ENCODE results near the gene GLCE. TPM values are rescaled to one million over a fixed set of nuclear protein-coding genes. Genes with fewer than 3 reads are reported as not detected.

The GLCE gene
- total RNA-seq, 1 experiment from 2014 or later, result 10.2 TPM

- no peaks in the 10 kb centered on the region for H3K27me3 Mint-ChIP-seq (ENCODE audit: insufficient read depth, unreplicated experiment)
- H3K27me3 ChIP-seq (replicated peaks; ENCODE audit: control insufficient read depth, insufficient read depth, low read length), result no peaks in the 10 kb centered on the region
- H3K4me1 ChIP-seq, result peaks cover 11% of the 10 kb centered on the region; the same call in 1 of the 2 replicates
- TF ChIP-seq, protein P1, sequence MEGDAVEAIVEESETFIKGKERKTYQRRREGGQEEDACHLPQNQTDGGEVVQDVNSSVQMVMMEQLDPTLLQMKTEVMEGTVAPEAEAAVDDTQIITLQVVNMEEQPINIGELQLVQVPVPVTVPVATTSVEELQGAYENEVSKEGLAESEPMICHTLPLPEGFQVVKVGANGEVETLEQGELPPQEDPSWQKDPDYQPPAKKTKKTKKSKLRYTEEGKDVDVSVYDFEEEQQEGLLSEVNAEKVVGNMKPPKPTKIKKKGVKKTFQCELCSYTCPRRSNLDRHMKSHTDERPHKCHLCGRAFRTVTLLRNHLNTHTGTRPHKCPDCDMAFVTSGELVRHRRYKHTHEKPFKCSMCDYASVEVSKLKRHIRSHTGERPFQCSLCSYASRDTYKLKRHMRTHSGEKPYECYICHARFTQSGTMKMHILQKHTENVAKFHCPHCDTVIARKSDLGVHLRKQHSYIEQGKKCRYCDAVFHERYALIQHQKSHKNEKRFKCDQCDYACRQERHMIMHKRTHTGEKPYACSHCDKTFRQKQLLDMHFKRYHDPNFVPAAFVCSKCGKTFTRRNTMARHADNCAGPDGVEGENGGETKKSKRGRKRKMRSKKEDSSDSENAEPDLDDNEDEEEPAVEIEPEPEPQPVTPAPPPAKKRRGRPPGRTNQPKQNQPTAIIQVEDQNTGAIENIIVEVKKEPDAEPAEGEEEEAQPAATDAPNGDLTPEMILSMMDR (IDR thresholded peaks at IDR 0.05; ENCODE audit: insufficient read depth in 1 of 2, low read depth in 1 of 2, low read length in 1 of 2, severe bottlenecking in 1 of 2, unreplicated experiment in 1 of 2), result no peak
- H3K4me1 Mint-ChIP-seq (ENCODE audit: low read depth, unreplicated experiment), result peaks cover 25% of the 10 kb centered on the region
- no TSS peak for BruUV-seq (replicated peaks)
- DNase-seq, result no peak
- no peaks in the 10 kb centered on the region for H3K9me3 Mint-ChIP-seq (ENCODE audit: unreplicated experiment)
- H3K4me3 Mint-ChIP-seq (ENCODE audit: unreplicated experiment), result no peak overlapping the region
- H3K36me3 Mint-ChIP-seq (ENCODE audit: insufficient read depth, unreplicated experiment), result no peaks in the 10 kb centered on the region
- H3K4me3 ChIP-seq (ENCODE audit: low read depth, low read length), result no peak overlapping the region
- no peaks in the 10 kb centered on the region for H3K36me3 ChIP-seq (ENCODE audit: control insufficient read depth, insufficient read depth, low read length)
- no peak overlapping the region for H3K27ac Mint-ChIP-seq (ENCODE audit: unreplicated experiment)
- ChIA-PET CTCF (no interaction called here), POLR2A (no interaction called here)
- no peaks in the 10 kb centered on the region for H3K9me3 ChIP-seq
- intact Hi-C loops (cut with micrococcal nuclease; ENCODE audit: unreplicated experiment), result no loop called here
Measured at GRCh38 chr15:69272139-69272538, 111.7 kb downstream of the GLCE start.

DNA sequence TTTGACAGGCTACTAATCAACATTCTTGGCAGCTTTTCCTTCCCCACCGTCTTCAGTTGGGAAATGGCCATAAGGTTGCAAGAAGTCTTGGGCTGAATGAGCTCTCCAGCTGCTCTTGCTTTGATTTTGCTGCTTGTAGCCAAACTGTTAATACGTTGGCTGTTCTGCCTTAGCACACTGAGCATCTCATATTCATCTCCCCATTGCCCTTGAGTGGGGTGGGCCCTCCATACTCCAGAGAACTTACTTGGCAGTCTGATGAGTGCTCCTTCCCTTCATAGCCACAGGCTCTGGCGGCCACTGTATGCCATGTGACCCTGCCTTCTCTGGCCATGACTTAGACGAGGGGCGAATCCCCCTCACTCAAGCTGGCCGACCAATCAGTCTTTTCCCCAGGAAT is 112.5 kb downstream of the GLCE start:
- no peak for DNase-seq
- POLR2A ChIA-PET, result no interaction called here
- TF ChIP-seq, protein P1 (IDR thresholded peaks at IDR 0.05; ENCODE audit: insufficient read depth in 1 of 2, low read depth in 1 of 2, low read length in 1 of 2, severe bottlenecking in 1 of 2, unreplicated experiment in 1 of 2), result no peak
- Mint-ChIP-seq H3K27ac (ENCODE audit: unreplicated experiment) (no peak overlapping the region), H3K36me3 (ENCODE audit: insufficient read depth, unreplicated experiment) (no peaks in the 10 kb centered on the region), H3K27me3 (ENCODE audit: insufficient read depth, unreplicated experiment) (no peaks in the 10 kb centered on the region), H3K9me3 (ENCODE audit: unreplicated experiment) (no peaks in the 10 kb centered on the region), H3K4me3 (ENCODE audit: unreplicated experiment) (no peak overlapping the region), H3K4me1 (ENCODE audit: low read depth, unreplicated experiment) (peaks cover 26% of the 10 kb centered on the region)
- BruUV-seq (replicated peaks), result no TSS peak
- H3K36me3 ChIP-seq (ENCODE audit: control insufficient read depth, insufficient read depth, low read length), result no peaks in the 10 kb centered on the region
- no peaks in the 10 kb centered on the region for H3K9me3 ChIP-seq
- H3K4me3 ChIP-seq (ENCODE audit: low read depth, low read length), result no peak overlapping the region
- CTCF ChIA-PET, result no interaction called here
- peaks cover 11% of the 10 kb centered on the region; the same call in 1 of the 2 replicates for H3K4me1 ChIP-seq
- intact Hi-C loops (cut with micrococcal nuclease; ENCODE audit: unreplicated experiment), result no loop called here
- H3K27me3 ChIP-seq (replicated peaks; ENCODE audit: control insufficient read depth, insufficient read depth, low read length), result no peaks in the 10 kb centered on the region

GRCh38 chr15:69275074-69275670 is 114.7 kb downstream of the GLCE start:
- H3K27ac Mint-ChIP-seq (ENCODE audit: unreplicated experiment), result no peak overlapping the region
- no peak overlapping the region for H3K4me3 Mint-ChIP-seq (ENCODE audit: unreplicated experiment)
- no peak for DNase-seq
- H3K4me1 ChIP-seq, result peaks cover 11% of the 10 kb centered on the region; the same call in 1 of the 2 replicates
- intact Hi-C loops (cut with micrococcal nuclease; ENCODE audit: unreplicated experiment), result no loop called here
- no peaks in the 10 kb centered on the region for H3K27me3 ChIP-seq (replicated peaks; ENCODE audit: control insufficient read depth, insufficient read depth, low read length)
- no TSS peak for BruUV-seq (replicated peaks)
- H3K36me3 Mint-ChIP-seq (ENCODE audit: insufficient read depth, unreplicated experiment), result no peaks in the 10 kb centered on the region
- H3K9me3 ChIP-seq, result no peaks in the 10 kb centered on the region
- no peaks in the 10 kb centered on the region for H3K36me3 ChIP-seq (ENCODE audit: control insufficient read depth, insufficient read depth, low read length)
- no peaks in the 10 kb centered on the region for H3K9me3 Mint-ChIP-seq (ENCODE audit: unreplicated experiment)
- CTCF ChIA-PET, result no interaction called here
- POLR2A ChIA-PET, result no interaction called here
- TF ChIP-seq, protein P1 (IDR thresholded peaks at IDR 0.05; ENCODE audit: insufficient read depth in 1 of 2, low read depth in 1 of 2, low read length in 1 of 2, severe bottlenecking in 1 of 2, unreplicated experiment in 1 of 2), result no peak
- H3K4me3 ChIP-seq (ENCODE audit: low read depth, low read length), result no peak overlapping the region
- peaks cover 26% of the 10 kb centered on the region for H3K4me1 Mint-ChIP-seq (ENCODE audit: low read depth, unreplicated experiment)
- no peaks in the 10 kb centered on the region for H3K27me3 Mint-ChIP-seq (ENCODE audit: insufficient read depth, unreplicated experiment)
